SIG-M5 treated with dmso at 0.1 percent for 504 hours (cell line): Measurements from ENCODE around the gene HYAL1.
"Not testable (repeated sequence)": the region's sequence is repeated elsewhere in the genome, so short reads cannot be mapped to it uniquely, and the experiment has no call there.

Experiments used
- DNase-seq: peaks from one replicate; lab custom pipeline; 2025; ENCODE audit not compliant: unreplicated experiment; lab: John Stamatoyannopoulos, UW

The HYAL1 gene

GRCh38 chr3:50295553-50296431 lies 7.6 kb downstream of the HYAL1 start:
- no peak for DNase-seq

- no peak for DNase-seq
These were observed 8.6 kb downstream of the HYAL1 start for GRCh38 chr3:50294492-50295403.

- DNase-seq = no peak
These were observed 9.3 kb downstream of the HYAL1 start for GRCh38 chr3:50294089-50294488.

GRCh38 chr3:50293079-50293801 lies 10.1 kb downstream of the HYAL1 start:
- DNase-seq = no peak

GRCh38 chr3:50292159-50293078 lies 11.0 kb downstream of the HYAL1 start, which contains the start of gene IFRD2:
Gene IFRD2, minus strand, starts transcription at chr3:50292429. Its CDS starts 155 bp downstream, at chr3:50292274.
- peak; percentile 98 for DNase-seq

- DNase-seq = no peak
These were observed 13.2 kb downstream of the HYAL1 start for GRCh38 chr3:50290161-50290641.

- DNase-seq = no peak
These were observed 14.2 kb downstream of the HYAL1 start for GRCh38 chr3:50289130-50289529.

GRCh38 chr3:50288387-50289007 lies 14.9 kb downstream of the HYAL1 start:
- DNase-seq = no peak

- DNase-seq = no peak
These were observed 16.1 kb downstream of the HYAL1 start for GRCh38 chr3:50287262-50287661.

GRCh38 chr3:50286322-50287227 lies 16.8 kb downstream of the HYAL1 start:
- no peak for DNase-seq

- DNase-seq = not testable (repeated sequence)
These were observed 19.3 kb downstream of the HYAL1 start for GRCh38 chr3:50284121-50284520.

GRCh38 chr3:50279255-50280016 lies 23.9 kb downstream of the HYAL1 start:
- DNase-seq = no peak

GRCh38 chr3:50278880-50279224 lies 24.5 kb downstream of the HYAL1 start, which contains the start of gene LSMEM2:
Gene LSMEM2, plus strand, starts transcription at chr3:50279087. Its CDS starts 27 bp downstream, at chr3:50279114.
- DNase-seq = no peak

GRCh38 chr3:50278123-50278879 lies 25.1 kb downstream of the HYAL1 start:
- no peak for DNase-seq

GRCh38 chr3:50276762-50277101 lies 26.6 kb downstream of the HYAL1 start:
- no peak for DNase-seq

- DNase-seq = no peak
These were observed 27.2 kb downstream of the HYAL1 start for GRCh38 chr3:50275996-50276761.
